HG02943 (cell line): Measurements from ENCODE around the gene RNMT.

ENCODE experiments used
- ATAC-seq: cut with Tn5 transposase; IDR thresholded peaks from one replicate; pipeline ENCODE4 v1.9.1; 2021; ENCODE audit warnings: mild to moderate bottlenecking, low read depth, moderate library complexity; ENCODE audit not compliant: unreplicated experiment

Gene RNMT

DNA sequence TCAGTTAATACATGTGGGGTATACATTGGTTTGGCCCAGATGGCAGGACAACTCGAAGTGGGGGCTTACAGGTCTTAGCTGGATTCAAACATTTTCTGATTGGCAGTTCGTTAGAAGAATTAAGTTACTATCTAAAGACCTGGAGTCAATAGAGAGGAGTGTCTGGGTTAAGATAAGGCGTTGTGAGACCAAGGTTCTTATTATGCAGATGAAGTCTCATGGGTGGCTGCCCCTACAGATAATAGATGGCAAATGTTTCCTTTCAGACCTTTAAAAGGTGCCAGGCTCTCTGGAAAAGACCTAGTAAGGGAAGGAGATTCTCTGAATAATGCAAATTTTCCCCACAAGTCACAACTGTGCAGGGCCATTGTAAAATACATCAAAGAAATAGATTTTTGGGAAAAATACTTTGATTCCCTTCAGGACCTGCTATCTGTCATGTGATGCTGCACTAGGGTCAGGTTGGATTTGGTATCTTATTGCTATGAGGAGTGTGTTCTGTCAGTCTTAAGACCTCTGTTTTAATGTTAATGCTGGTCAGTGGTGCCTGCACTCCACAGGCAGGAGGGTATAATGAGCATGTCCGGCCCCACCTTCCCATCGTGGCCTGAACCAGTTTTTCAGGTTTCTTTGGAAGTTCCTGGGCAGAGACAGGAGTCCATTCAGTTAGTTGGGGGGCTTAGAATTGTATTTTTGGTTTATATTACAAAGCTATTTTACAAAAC lies 83.2 kb downstream of the RNMT start:
- ATAC-seq = no peak

DNA sequence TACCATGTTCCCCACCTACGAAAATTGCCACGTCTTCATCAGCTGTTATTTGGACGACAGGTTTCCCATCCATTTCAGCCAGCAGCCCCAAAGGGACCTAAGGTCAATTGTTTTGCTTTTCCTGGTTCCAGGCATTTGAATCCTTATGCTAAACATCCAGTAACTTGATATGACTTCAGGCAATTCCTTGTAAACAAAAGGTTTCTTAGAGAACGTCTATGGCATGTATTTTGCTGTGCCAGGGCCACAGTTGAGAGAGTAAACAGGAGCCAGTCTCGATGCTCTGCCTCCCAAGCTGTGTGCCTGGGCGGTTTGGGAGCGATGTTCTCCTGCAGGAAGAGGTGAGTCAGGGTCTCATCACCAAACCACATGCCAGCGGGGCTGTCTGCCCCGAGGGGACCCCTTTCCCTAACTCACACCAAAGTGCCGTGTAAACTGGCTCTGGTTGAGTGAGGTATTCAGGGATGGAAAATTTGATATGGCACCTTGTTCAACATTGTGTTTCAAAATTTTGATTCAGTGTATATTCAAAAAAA lies 84.5 kb downstream of the RNMT start:
- ATAC-seq = no peak

- no peak for ATAC-seq
Observed at GRCh38 chr18:13811993-13812392, 85.5 kb downstream of the RNMT start.

GRCh38 chr18:13813271-13813849 lies 86.9 kb downstream of the RNMT start:
- ATAC-seq = no peak
